Astrocyte of the spinal cord (primary cell): ENCODE measurements around the gene PSKH1.
A peak's percentile ranks its signal among the peaks of the same experiment; 100 is the strongest.

Experiments
- DNase-seq: peaks from one replicate; pipeline ENCODE4 v3.0.0; 2011; ENCODE audit warnings: low read depth, low spot score
- H3K4me3 ChIP-seq: 2 replicates; pipeline ENCODE4 v1.5.1; 2011; ENCODE audit warnings: low read depth, mild to moderate bottlenecking, low read length, moderate library complexity
- in situ Hi-C: cut with HindIII; loops from 2 replicates; pipeline ENCODE4 v1.10.0; 2017; ENCODE audit warnings: low sequenced_read_pairs
- TF ChIP-seq, protein P1 (sequence below): IDR thresholded peaks from 2 replicates; pipeline ENCODE4 v1.5.1; 2012; ENCODE audit warnings: low read depth, mild to moderate bottlenecking, low read length, inconsistent platforms

The PSKH1 gene

DNA sequence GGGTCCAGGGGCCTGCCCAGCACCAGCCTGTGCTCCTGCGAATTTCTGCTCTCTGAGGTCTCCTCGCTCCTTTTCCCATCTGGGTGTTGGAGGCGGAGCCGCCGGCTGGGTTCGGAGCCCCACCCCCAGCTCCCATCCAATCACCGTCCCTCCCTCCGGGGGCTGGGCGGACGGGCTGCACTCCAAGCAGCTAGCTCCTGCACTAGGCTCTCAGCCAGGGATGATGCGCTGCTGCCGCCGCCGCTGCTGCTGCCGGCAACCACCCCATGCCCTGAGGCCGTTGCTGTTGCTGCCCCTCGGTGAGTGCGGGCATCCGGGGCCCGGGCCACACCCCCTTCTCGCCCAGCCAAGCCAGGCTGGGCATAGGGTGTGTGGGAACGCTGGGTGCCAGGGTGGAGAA is 8.4 kb upstream of the PSKH1 start, which contains the start of gene NRN1L:
Gene NRN1L (plus strand): TSS at position 202 of the 400 bp plus-strand sequence. CDS start 19 bp downstream, at position 221.
- DNase-seq, result peak; percentile 89
- in situ Hi-C loops, result no loop called here
- no peak within 1 kb of the TSS for H3K4me3 ChIP-seq
- TF ChIP-seq, protein P1, sequence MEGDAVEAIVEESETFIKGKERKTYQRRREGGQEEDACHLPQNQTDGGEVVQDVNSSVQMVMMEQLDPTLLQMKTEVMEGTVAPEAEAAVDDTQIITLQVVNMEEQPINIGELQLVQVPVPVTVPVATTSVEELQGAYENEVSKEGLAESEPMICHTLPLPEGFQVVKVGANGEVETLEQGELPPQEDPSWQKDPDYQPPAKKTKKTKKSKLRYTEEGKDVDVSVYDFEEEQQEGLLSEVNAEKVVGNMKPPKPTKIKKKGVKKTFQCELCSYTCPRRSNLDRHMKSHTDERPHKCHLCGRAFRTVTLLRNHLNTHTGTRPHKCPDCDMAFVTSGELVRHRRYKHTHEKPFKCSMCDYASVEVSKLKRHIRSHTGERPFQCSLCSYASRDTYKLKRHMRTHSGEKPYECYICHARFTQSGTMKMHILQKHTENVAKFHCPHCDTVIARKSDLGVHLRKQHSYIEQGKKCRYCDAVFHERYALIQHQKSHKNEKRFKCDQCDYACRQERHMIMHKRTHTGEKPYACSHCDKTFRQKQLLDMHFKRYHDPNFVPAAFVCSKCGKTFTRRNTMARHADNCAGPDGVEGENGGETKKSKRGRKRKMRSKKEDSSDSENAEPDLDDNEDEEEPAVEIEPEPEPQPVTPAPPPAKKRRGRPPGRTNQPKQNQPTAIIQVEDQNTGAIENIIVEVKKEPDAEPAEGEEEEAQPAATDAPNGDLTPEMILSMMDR, result no peak

DNA sequence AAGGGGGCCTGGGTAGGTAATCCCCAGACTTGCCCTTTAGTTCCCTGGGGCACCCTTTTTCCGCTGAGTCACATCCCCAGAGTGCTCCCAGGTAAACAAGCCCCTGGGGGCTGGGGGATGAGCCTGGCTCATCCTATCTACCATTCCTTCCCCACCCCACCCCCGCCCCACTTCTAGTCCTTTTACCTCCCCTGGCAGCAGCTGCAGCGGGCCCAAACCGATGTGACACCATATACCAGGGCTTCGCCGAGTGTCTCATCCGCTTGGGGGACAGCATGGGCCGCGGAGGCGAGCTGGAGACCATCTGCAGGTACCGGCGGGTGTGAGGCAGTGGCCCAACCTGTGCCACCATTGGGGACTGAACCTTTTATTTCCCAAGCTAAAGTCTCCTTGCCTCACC is 7.5 kb upstream of the PSKH1 start:
- no peak overlapping the region for H3K4me3 ChIP-seq
- DNase-seq, result no peak
- in situ Hi-C loops, result no loop called here
- TF ChIP-seq, protein P1, result no peak

DNA sequence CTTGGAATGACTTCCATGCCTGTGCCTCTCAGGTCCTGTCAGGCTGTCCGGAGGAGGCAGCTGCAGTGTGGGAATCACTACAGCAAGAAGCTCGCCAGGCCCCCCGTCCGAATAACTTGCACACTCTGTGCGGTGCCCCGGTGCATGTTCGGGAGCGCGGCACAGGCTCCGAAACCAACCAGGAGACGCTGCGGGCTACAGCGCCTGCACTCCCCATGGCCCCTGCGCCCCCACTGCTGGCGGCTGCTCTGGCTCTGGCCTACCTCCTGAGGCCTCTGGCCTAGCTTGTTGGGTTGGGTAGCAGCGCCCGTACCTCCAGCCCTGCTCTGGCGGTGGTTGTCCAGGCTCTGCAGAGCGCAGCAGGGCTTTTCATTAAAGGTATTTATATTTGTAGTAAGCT is 7.1 kb upstream of the PSKH1 start:
- in situ Hi-C loops, result no loop called here
- TF ChIP-seq, protein P1, result no peak
- DNase-seq, result no peak
- H3K4me3 ChIP-seq, result no peak overlapping the region

DNA sequence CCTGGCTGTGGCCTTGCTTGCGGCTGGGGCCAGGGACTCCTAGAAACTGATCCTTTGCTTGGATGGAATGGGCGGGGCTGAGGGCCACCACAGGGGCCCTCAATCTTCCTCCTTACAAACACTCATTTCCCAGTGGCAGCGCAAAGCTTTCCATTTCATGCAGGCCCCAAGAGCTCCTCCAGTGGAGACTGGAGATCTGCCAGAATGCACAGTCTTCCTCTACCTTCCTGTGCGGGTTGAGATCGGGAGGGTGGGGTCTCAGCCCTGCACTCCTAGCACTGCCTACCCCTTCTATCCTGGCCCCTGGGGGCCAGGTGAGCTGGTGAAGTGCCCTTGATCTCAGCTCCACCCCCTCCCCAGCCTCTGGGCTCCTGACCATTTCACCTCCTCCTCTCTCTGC is 6.7 kb upstream of the PSKH1 start:
- H3K4me3 ChIP-seq, result no peak overlapping the region
- no peak for DNase-seq
- TF ChIP-seq, protein P1, result no peak
- in situ Hi-C loops, result no loop called here

DNA sequence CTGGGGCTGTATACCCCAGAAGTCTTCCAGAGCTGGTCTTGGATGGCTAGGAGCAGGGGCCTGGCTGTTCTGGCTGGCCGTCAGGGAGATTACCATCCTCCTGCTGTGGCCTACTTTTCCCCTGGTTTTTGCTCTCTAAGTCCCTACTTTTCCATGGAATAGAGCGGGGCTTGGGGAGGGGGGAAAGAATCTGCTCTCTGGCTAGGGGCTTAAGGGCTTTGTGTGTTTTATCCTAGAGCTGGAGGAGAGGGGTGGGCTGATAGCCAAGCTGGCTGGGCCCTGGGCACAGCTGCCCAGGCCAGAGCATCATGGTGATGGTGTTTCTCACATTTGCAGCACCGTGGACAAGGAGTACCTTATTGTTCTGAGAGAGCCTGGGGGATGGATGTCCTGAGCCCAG is 4.7 kb upstream of the PSKH1 start:
- in situ Hi-C loops, result no loop called here
- DNase-seq, result no peak
- no peak overlapping the region for H3K4me3 ChIP-seq
- TF ChIP-seq, protein P1, result no peak

DNA sequence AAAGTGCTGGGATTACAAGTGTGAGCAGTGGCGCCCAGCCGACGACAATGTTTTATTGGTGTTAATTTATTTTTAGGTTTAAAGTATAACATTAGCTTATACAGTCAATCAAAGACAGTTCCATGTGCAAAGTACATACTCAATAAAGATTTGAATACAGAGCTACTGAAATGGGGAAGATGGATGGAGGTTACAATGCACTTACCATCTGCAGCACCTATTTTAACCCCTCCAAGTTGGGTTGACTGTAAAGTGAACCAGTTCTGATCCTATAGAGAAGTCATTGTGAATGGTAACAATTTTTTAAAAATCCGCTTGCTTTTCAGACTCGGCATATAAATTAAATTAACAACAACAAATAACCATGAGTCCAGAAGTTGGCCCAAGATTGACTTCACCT is 679 bp upstream of the PSKH1 start:
- in situ Hi-C loops, result no loop called here
- DNase-seq, result no peak
- peak overlapping the region; percentile 41 for H3K4me3 ChIP-seq
- TF ChIP-seq, protein P1, result no peak
